Measurements from ENCODE around the gene KRTAP4-1. TPM values are rescaled to one million over a fixed set of nuclear protein-coding genes. Genes with fewer than 3 reads are reported as not detected.

KRTAP4-1 gene
- not detected in 2 replicates for total RNA-seq

DNA sequence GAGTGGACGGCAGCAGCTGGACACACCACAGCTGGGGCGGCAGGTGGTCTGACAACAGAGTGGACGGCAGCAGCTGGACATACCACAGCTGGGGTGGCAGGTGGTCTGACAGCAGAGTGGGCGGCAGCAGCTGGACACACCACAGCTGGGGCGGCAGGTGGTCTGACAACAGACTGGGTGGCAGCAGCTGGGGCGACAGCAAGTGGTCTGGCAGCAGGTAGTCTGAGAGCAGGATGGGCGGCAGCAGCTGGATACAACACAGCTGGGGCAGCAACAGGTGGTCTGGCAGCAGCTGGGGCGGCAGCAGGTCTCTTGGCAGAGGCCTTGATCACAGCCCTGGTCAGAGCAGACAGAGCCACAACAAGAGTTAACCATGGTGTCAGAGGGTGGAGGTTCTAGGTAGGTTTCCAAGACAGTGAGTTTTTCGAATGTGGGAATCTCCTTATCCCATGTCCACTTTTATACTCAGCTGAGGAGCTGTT lies at the start of gene KRTAP4-1:
Gene KRTAP4-1, minus strand, starts transcription at position 432 of the 482 bp plus-strand sequence. Its CDS starts 57 bp downstream, at position 375.

DNA sequence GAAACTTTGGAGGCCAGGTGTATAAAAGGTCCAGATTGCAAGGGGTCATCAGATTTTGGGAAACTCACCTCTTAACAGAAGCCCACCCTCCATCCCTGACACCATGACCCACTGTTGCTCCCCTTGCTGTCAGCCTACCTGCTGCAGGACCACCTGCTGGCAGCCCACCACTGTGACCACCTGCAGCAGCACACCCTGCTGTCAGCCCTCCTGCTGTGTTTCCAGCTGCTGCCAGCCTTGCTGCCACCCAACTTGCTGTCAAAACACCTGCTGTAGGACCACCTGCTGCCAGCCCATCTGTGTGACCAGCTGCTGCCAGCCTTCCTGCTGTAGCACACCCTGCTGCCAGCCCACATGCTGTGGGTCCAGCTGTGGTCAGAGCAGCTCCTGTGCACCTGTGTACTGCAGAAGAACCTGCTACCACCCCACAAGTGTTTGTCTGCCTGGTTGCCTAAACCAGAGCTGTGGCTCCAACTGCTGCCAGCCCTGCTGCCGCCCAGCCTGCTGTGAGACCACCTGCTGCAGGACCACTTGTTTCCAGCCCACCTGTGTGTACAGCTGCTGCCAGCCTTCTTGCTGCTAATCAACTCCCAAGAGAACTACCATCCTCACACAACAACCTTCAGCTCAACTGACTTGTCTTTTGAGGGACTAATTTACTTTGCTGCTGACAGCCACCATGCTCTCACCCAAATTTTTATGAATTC lies 47.8 kb upstream of the KRTAP4-1 start, which contains the start of gene KRTAP9-3:
Gene KRTAP9-3, plus strand, starts transcription at position 51 of the 707 bp plus-strand sequence. Its CDS starts 53 bp downstream, at position 104.

GRCh38 chr17:41226598-41227095 lies 41.9 kb upstream of the KRTAP4-1 start, which contains the start of gene KRTAP9-2:
TSS of gene KRTAP9-2 (plus strand) at chr17:41226648. CDS start at chr17:41226655, 7 bp downstream.

DNA sequence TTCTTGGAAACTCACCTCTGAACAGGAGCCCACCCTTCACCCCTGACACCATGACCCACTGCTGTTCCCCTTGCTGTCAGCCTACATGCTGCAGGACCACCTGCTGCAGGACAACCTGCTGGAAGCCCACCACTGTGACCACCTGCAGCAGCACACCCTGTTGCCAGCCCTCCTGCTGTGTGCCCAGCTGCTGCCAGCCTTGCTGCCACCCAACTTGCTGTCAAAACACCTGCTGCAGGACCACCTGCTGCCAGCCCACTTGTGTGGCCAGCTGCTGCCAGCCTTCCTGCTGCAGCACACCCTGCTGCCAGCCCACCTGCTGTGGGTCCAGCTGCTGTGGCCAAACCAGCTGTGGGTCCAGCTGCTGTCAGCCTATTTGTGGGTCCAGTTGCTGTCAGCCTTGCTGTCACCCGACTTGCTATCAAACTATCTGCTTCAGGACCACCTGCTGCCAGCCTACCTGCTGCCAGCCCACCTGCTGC lies 5.2 kb upstream of the KRTAP4-1 start, which contains the start of gene KRTAP9-1:
Gene KRTAP9-1, plus strand, starts transcription at position 51 of the 482 bp plus-strand sequence. Its CDS starts 0 bp downstream, at position 51.

DNA sequence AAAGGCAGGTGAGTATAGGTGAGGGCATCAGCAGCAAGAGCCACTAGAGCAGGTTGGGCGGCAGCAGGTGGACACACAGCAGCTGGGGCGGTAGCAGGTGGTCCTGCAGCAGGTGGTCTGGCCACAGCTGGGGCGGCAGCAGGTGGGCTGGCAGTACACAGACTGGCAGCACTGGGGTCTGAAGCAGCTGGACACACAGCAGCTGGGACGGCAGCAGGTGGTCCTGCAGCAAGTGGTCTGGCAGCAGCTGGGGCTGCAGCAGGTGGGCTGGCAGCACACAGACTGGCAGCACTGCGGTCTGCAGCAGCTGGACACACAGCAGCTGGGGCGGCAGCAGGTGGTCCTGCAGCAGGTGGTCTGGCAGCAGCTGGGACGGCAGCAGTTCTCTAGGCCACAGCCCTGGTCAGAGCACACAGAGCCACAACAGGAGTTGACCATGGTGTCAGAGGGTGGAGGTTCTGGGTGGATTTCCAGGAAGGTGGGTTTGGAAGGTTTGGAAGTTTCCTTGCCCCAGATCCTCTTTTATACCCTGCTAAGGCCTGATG lies 6.9 kb downstream of the KRTAP4-1 start, which contains the start of gene KRTAP4-2:
Gene KRTAP4-2, minus strand, starts transcription at position 495 of the 545 bp plus-strand sequence. Its CDS starts 57 bp downstream, at position 438.

GRCh38 chr17:41168121-41168520 lies 16.6 kb downstream of the KRTAP4-1 start, which contains the start of gene KRTAP4-3:
TSS of gene KRTAP4-3 (minus strand) at chr17:41168221. CDS start at chr17:41168172, 49 bp downstream.

DNA sequence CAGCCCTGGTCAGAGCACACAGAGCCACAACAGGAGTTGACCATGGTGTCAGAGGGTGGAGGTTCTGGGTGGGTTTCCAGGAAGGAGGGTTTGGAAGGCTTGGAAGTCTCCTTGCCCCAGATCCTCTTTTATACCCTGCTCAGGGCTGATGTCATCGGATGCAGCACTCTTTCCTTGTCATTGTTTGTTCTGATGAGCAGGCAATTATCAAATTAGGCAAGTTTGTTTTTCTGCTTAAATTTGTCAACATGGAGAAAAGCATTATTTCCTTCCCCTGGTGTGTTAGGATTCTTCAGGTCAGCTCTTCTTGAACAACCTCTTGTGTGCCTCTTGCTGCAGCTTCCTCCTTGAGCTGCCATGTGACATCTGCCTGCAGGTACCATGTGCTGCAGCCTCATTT lies 24.1 kb downstream of the KRTAP4-1 start, which contains the start of gene KRTAP4-4:
Gene KRTAP4-4, minus strand, starts transcription at position 101 of the 400 bp plus-strand sequence. Its CDS starts 57 bp downstream, at position 44.

GRCh38 chr17:41149652-41149985 lies 35.1 kb downstream of the KRTAP4-1 start, which contains the start of gene KRTAP4-5:
TSS of gene KRTAP4-5 (minus strand) at chr17:41149825. CDS start at chr17:41149767, 58 bp downstream.

GRCh38 chr17:41140360-41141131 lies 44.2 kb downstream of the KRTAP4-1 start, which contains the start of gene KRTAP4-6:
TSS of gene KRTAP4-6 (minus strand) at chr17:41140544. CDS start at chr17:41140487, 57 bp downstream.

Other genes with a start within 250 kb of the KRTAP4-1 start
- gene KRT23, start 247.3 kb downstream of the KRTAP4-1 start, total RNA-seq, result not detected in 2 replicates
- gene KRT39, start 218.0 kb downstream of the KRTAP4-1 start, total RNA-seq, result not detected in 2 replicates
- not detected in 2 replicates for gene KRT40, start 200.6 kb downstream of the KRTAP4-1 start, total RNA-seq
- gene KRTAP3-3, start 190.7 kb downstream of the KRTAP4-1 start, total RNA-seq, result not detected in 2 replicates
- not detected in 2 replicates for gene KRTAP3-2, start 185.0 kb downstream of the KRTAP4-1 start, total RNA-seq
- not detected in 2 replicates for gene KRTAP3-1, start 175.8 kb downstream of the KRTAP4-1 start, total RNA-seq
- gene KRTAP1-5, start 157.7 kb downstream of the KRTAP4-1 start, total RNA-seq, result not detected in 2 replicates
- not detected in 2 replicates for gene KRTAP1-4, start 154.7 kb downstream of the KRTAP4-1 start, total RNA-seq
- not detected in 2 replicates for gene KRTAP1-3, start 150.0 kb downstream of the KRTAP4-1 start, total RNA-seq
- gene KRTAP1-1, start 143.5 kb downstream of the KRTAP4-1 start, total RNA-seq, result not detected in 2 replicates
- gene KRTAP2-1, start 137.6 kb downstream of the KRTAP4-1 start, total RNA-seq, result not detected in 2 replicates
- gene KRTAP2-2, start 129.7 kb downstream of the KRTAP4-1 start, total RNA-seq, result not detected in 2 replicates
- not detected in 2 replicates for gene KRTAP2-3, start 124.8 kb downstream of the KRTAP4-1 start, total RNA-seq
- gene KRTAP2-4, start 119.0 kb downstream of the KRTAP4-1 start, total RNA-seq, result not detected in 2 replicates
- gene KRTAP4-7, start 100.8 kb downstream of the KRTAP4-1 start, total RNA-seq, result not detected in 2 replicates
- not detected in 2 replicates for gene KRTAP4-8, start 86.8 kb downstream of the KRTAP4-1 start, total RNA-seq
- not detected in 2 replicates for gene KRTAP4-16, start 82.7 kb downstream of the KRTAP4-1 start, total RNA-seq
- gene KRTAP4-9, start 79.5 kb downstream of the KRTAP4-1 start, total RNA-seq, result not detected in 2 replicates
- not detected in 2 replicates for gene KRTAP4-11, start 66.5 kb downstream of the KRTAP4-1 start, total RNA-seq
- gene KRTAP4-12, start 60.7 kb downstream of the KRTAP4-1 start, total RNA-seq, result not detected in 2 replicates
- gene KRTAP4-6, start 44.4 kb downstream of the KRTAP4-1 start, total RNA-seq, result not detected in 2 replicates
- not detected in 2 replicates for gene KRTAP4-5, start 35.1 kb downstream of the KRTAP4-1 start, total RNA-seq
- not detected in 2 replicates for gene KRTAP4-4, start 24.2 kb downstream of the KRTAP4-1 start, total RNA-seq
- gene KRTAP4-3, start 16.7 kb downstream of the KRTAP4-1 start, total RNA-seq, result not detected in 2 replicates
- gene KRTAP4-2, start 6.7 kb downstream of the KRTAP4-1 start, total RNA-seq, result not detected in 2 replicates
- gene KRTAP9-1, start 5.0 kb upstream of the KRTAP4-1 start, total RNA-seq, result not detected in 2 replicates
- gene KRTAP9-2, start 41.7 kb upstream of the KRTAP4-1 start, total RNA-seq, result not detected in 2 replicates
- gene KRTAP9-3, start 47.5 kb upstream of the KRTAP4-1 start, total RNA-seq, result not detected in 2 replicates
- not detected in 2 replicates for gene KRTAP9-8, start 53.1 kb upstream of the KRTAP4-1 start, total RNA-seq
- not detected in 2 replicates for gene KRTAP9-4, start 64.8 kb upstream of the KRTAP4-1 start, total RNA-seq
- not detected in 2 replicates for gene KRTAP9-9, start 70.5 kb upstream of the KRTAP4-1 start, total RNA-seq
- not detected in 2 replicates for gene KRTAP9-6, start 80.5 kb upstream of the KRTAP4-1 start, total RNA-seq
- not detected in 2 replicates for gene KRTAP9-7, start 90.8 kb upstream of the KRTAP4-1 start, total RNA-seq
- not detected in 2 replicates for gene KRTAP29-1, start 117.9 kb upstream of the KRTAP4-1 start, total RNA-seq
- gene KRTAP16-1, start 124.4 kb upstream of the KRTAP4-1 start, total RNA-seq, result not detected in 2 replicates
- gene KRTAP17-1, start 130.8 kb upstream of the KRTAP4-1 start, total RNA-seq, result not detected in 2 replicates
- gene KRT33A, start 165.9 kb upstream of the KRTAP4-1 start, total RNA-seq, result not detected in 2 replicates
- gene KRT33B, start 184.9 kb upstream of the KRTAP4-1 start, total RNA-seq, result not detected in 2 replicates
- gene KRT34, start 197.4 kb upstream of the KRTAP4-1 start, total RNA-seq, result 0.69 and 1.00 TPM in 2 replicates
- not detected in 2 replicates for gene KRT31, start 212.7 kb upstream of the KRTAP4-1 start, total RNA-seq
- not detected in 2 replicates for gene KRT37, start 239.7 kb upstream of the KRTAP4-1 start, total RNA-seq